Measurements from ENCODE around the gene GLI3.

GLI3 gene

DNA sequence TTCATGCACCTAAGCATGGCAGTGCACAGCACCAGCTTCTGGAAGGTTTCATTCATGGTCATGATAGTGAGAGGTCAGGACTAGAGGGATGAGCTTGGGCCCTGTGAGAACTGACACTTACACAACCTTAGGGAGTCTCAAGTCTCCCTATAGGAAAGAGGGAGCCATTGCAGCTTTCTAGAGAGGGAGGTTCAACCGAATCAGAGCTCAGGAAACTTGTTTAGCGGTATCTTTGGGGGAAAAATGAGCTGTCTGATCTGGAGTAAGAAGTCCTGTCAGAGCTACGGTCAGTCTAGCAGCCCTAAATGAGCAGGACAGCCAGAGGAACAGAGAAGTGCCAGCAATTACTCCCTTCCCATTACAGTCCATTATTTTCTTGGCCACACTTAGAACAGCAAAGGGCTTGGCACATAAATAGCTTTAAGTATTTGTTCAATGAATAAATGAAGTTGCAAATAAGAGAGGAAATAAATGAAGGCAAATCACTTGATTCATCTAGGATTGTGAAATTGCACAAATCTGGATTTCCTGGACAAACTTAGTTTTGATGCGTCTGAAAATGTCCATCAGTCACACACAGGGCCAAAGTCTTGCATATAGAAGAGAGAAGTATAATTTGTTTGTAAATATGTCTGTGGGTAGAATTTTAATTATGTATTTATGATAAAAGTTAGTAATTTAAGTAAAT, 262.0 kb downstream of the GLI3 start:
- Histone ChIP-seq H3K9me3 (replicated peaks in 1 of 11) (no peaks in the 10 kb centered on the region), H4K20me1 (no peaks in the 10 kb centered on the region), H3K4me1 (peaks cover 0 to 2% (median 0%) of the 10 kb centered on the region in 10 experiments; a peak in 3 of 20 replicates), H3K4me3 (no peak overlapping the region), H3K36me3 (peaks cover 0 to 59% (median 39%) of the 10 kb centered on the region in 11 experiments; a peak in 15 of 22 replicates), H3K4me2 (no peak overlapping the region), H3K27ac (no peak overlapping the region), H3K27me3 (no peaks in the 10 kb centered on the region), H3K9ac (no peak overlapping the region)
- TF ChIP-seq Cebpa-rat (IDR thresholded peaks at IDR 0.05): no peak

DNA sequence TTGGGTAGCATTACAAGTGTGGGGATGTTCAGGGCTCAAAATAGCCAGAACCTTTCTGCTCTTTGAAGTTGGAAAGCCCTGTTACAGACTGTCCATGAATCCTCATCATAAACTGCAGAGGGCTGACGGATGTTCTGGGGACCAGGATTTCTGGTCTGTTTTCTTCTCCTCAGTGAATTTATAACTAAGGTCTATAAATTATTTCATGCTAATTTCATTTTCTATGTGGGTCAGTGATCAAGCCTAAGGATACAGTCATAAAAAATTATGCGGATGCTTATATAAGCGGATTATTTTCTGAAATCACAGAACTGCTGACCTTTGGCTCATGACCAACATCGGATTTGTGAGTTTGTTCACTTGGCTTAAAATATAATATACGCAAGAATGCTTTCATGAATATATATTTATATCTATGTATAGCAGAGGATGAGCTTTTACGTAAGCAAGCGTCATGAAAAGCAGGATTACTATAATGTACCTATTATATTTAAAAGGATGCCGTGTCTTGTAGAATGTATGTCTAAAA, 263.7 kb downstream of the GLI3 start:
- Histone ChIP-seq H3K4me1 (no peaks in the 10 kb centered on the region), H3K4me3 (no peak overlapping the region), H3K9ac (no peak overlapping the region), H3K4me2 (no peak overlapping the region), H3K36me3 (peaks cover 0 to 59% (median 39%) of the 10 kb centered on the region in 11 experiments; a peak in 16 of 22 replicates), H3K27ac (no peak overlapping the region), H3K9me3 (replicated peaks in 1 of 11) (no peaks in the 10 kb centered on the region), H4K20me1 (no peaks in the 10 kb centered on the region), H3K27me3 (no peaks in the 10 kb centered on the region)
- TF ChIP-seq Cebpa-rat (IDR thresholded peaks at IDR 0.05): no peak

DNA sequence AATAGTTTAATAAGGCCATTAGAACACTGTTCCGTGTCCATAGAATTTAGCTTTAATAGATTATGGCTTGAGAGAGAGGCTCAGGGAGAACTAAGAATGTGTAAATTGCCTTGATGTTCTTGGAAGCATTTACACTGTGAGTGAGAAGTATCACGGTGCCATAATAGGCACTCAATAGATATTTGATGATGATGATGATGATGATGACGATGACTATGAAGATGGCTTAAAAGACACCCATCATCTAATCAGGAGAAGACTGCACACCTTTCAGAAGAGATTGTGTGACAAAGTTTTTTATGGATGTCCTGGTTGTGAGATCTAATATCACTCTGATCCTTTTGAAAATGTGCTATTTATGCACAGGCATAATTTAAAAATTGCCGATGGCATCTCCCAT, 264.2 kb downstream of the GLI3 start:
- Histone ChIP-seq H3K9me3 (replicated peaks in 1 of 11) (no peaks in the 10 kb centered on the region), H3K4me3 (no peak overlapping the region), H3K4me2 (no peak overlapping the region), H3K27ac (no peak overlapping the region), H3K36me3 (peaks cover 2 to 59% (median 40%) of the 10 kb centered on the region in 11 experiments; a peak in 17 of 22 replicates), H3K4me1 (no peaks in the 10 kb centered on the region), H3K27me3 (no peaks in the 10 kb centered on the region), H4K20me1 (no peaks in the 10 kb centered on the region), H3K9ac (no peak overlapping the region)
- no peak for TF ChIP-seq Cebpa-rat (IDR thresholded peaks at IDR 0.05)

DNA sequence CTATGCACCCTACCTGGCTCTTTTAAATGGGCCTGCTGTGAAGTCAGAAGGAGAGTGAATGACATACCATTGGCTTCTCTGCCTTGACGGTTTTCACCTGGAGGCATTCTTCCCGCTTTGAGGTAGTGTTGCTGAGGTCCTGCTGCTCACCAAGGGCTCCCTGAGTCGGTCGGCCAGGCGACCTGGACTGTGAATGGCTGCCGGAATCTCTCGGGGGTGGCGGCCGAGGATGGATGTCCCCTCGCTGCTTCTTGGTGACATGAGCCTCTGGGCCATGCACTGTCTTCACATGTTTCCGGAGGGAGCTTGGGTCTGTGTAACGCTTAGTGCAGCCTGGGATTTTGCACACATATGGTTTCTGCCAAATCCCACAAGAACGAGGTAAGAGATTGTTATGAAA, 264.7 kb downstream of the GLI3 start:
- no peak overlapping the region for H3K9ac ChIP-seq
- H3K36me3 ChIP-seq: peaks cover 7 to 59% (median 42%) of the 10 kb centered on the region in 11 experiments; a peak in 18 of 22 replicates
- H3K9me3 ChIP-seq (replicated peaks in 1 of 11): peaks cover 0 to under 1% (median 0%) of the 10 kb centered on the region in 11 experiments; a peak in 2 of 22 replicates
- no peaks in the 10 kb centered on the region for H4K20me1 ChIP-seq
- no peak overlapping the region for H3K4me2 ChIP-seq
- no peaks in the 10 kb centered on the region for H3K27me3 ChIP-seq
- H3K4me1 ChIP-seq: peaks cover 0 to 3% (median 0%) of the 10 kb centered on the region in 10 experiments; a peak in 2 of 20 replicates
- TF ChIP-seq Cebpa-rat (IDR thresholded peaks at IDR 0.05): no peak
- no peak overlapping the region for H3K4me3 ChIP-seq
- no peak overlapping the region for H3K27ac ChIP-seq

DNA sequence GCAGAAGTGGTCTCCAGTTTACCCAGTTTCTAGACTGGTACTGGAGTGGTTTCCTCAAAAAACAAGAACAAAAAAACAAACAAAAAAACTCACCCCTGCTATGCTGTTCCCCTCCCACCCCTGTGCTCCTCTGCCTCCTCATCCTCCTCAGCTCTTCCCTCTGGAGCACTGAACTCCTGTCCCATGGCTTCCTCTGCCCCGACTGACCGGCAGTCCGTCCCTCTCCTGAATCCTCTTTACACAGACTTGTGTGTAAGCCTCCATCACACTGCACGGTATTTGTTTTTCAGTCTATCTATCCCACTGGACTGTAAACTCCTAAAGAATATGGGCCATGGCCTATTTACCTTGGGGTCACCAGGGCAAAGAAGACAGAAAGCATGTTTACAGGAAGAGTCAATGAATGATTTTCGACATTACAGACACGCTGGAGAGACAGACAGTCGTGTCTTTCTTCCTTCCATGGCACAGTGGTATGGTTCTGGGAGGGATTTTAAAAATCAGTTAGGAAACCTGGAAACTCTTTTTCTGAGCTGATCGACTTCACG, 265.3 kb downstream of the GLI3 start:
- H3K4me3 ChIP-seq: no peak overlapping the region

DNA sequence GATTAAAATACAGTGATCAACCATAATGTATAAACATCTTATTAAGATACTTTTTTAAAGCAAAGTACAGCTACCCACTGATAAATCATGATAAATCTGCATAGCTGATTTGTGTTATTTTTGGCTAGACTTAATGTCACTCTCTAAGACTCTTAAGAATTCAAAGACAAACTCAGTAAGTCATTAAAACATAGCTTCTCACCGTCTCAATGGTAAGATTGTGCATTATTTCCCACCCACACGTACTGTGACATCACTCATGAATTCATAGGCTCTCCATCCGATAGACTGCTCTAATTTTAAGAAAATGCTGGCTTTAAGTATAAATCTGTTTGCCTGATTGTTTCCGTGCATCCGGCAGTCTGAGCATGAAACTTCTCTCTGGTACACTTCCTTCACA, 266.1 kb downstream of the GLI3 start:
- Histone ChIP-seq H4K20me1 (no peaks in the 10 kb centered on the region), H3K9ac (no peak overlapping the region), H3K27me3 (no peaks in the 10 kb centered on the region), H3K4me3 (no peak overlapping the region), H3K9me3 (replicated peaks in 1 of 11) (peaks cover 3 to 14% (median 8%) of the 10 kb centered on the region in 11 experiments; a peak in 17 of 22 replicates), H3K27ac (no peak overlapping the region), H3K4me1 (peaks cover 0 to 11% (median 0%) of the 10 kb centered on the region in 10 experiments; a peak in 5 of 20 replicates), H3K36me3 (peaks cover 18 to 66% (median 48%) of the 10 kb centered on the region in 11 experiments), H3K4me2 (no peak overlapping the region)
- no peak for TF ChIP-seq Cebpa-rat (IDR thresholded peaks at IDR 0.05)

More for the DNA sequence above, 265.3 kb downstream of the GLI3 start:
- Histone ChIP-seq H3K9ac (no peak overlapping the region), H3K36me3 (peaks cover 10 to 63% (median 47%) of the 10 kb centered on the region in 11 experiments; a peak in 21 of 22 replicates), H3K9me3 (replicated peaks in 1 of 11) (peaks cover 0 to 6% (median under 1%) of the 10 kb centered on the region in 11 experiments; a peak in 8 of 22 replicates), H3K4me2 (no peak overlapping the region), H4K20me1 (no peaks in the 10 kb centered on the region), H3K4me1 (peaks cover 0 to 9% (median 0%) of the 10 kb centered on the region in 10 experiments; a peak in 5 of 20 replicates), H3K27me3 (no peaks in the 10 kb centered on the region), H3K27ac (no peak overlapping the region)
- TF ChIP-seq Cebpa-rat (IDR thresholded peaks at IDR 0.05): no peak

DNA sequence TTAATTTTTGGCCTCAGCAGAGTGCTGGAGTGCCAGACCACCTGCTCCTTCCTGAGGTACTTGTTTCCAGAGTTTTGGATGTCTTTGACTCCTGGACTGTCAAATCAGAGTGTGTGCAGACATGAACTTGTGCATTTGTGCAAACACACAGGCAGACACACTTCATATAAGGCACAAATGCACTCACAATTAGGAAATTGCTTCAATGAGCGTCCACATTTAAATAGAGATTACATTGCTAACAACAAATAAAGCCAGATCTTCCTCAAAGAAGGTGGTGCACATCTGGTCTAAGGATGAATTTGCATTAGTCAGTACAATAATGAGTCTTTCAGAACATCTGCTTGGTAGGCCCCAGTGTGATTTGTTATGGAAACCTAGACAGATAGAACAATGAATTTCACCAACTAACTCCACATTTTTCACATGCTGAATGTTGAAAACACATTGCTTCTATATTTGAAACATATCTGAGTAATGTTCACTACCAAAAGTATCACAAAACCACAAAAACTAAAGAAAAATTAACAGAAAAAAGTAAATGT, 267.4 kb downstream of the GLI3 start:
- H3K27ac ChIP-seq: no peak overlapping the region
- H3K4me1 ChIP-seq: peaks cover 0 to 11% (median 0%) of the 10 kb centered on the region in 10 experiments; a peak in 5 of 20 replicates
- no peak overlapping the region for H3K9ac ChIP-seq
- H3K4me2 ChIP-seq: no peak overlapping the region
- TF ChIP-seq Cebpa-rat (IDR thresholded peaks at IDR 0.05): no peak
- H3K36me3 ChIP-seq: peaks cover 30 to 75% (median 59%) of the 10 kb centered on the region in 11 experiments
- H3K27me3 ChIP-seq: no peaks in the 10 kb centered on the region
- no peak overlapping the region for H3K4me3 ChIP-seq
- H4K20me1 ChIP-seq: no peaks in the 10 kb centered on the region
- H3K9me3 ChIP-seq (replicated peaks in 1 of 11): peaks cover 6 to 23% (median 15%) of the 10 kb centered on the region in 11 experiments; a peak in 17 of 22 replicates

DNA sequence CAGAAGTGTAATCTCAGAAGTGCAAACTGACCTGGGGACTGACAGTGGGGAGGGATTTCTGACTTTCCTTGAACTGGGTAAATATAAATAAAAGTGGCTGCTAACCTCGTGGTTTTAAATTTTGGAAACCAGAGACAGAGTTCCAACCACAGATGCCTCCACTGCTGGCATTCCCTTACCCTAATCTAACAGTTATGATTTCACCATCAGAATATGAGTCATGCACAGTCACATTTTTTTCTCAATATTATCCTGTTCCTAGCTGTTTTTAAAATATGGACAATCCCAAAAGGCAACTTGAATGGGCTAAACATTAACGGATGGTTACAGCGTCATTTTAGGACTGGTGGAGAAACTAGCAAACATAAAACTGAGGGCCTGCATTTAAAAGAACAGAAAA, 269.9 kb downstream of the GLI3 start:
- Histone ChIP-seq H3K36me3 (peaks cover 34 to 65% (median 55%) of the 10 kb centered on the region in 11 experiments), H3K9me3 (replicated peaks in 1 of 11) (peaks cover 6 to 23% (median 15%) of the 10 kb centered on the region in 11 experiments; a peak in 17 of 22 replicates), H3K4me1 (peaks cover 0 to 11% (median 0%) of the 10 kb centered on the region in 10 experiments; a peak in 5 of 20 replicates), H3K9ac (no peak overlapping the region), H3K27me3 (no peaks in the 10 kb centered on the region), H3K4me3 (no peak overlapping the region), H3K27ac (no peak overlapping the region), H4K20me1 (no peaks in the 10 kb centered on the region), H3K4me2 (peak overlapping the region in 4 of 11 experiments; percentile 13 to 33 (median 25); a peak in 4 of 22 replicates)
- TF ChIP-seq Cebpa-rat (IDR thresholded peaks at IDR 0.05): no peak

DNA sequence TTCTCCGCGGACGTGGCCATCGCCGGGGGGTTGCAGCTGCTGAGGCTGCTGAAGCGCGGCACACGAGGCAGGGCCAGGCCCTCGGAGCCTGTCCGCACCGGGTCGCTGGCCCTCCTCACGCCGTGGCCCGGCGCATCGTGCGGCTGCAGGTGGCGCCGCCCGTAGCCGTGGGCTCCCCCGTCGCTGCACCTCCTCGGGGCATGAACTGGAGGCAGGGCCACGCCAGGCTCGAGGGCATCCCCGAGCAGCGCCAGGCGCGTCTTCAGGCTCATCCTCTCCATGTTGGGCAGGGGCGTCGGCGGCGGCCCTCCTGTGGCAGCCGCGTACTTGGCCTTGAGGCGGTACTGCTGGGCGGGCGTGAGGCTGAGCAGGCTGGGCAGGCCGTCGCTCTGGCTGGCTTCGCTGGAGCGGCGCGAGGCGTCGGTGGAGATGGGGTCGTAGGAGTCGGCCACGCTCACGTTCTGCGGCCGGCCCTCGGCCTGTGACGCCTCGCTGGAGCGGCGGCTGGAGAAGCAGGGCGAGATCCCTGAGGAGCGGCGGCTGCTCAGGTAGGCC, 271.0 kb downstream of the GLI3 start:
- no peak overlapping the region for H3K4me2 ChIP-seq
- H3K27ac ChIP-seq: no peak overlapping the region
- H3K9me3 ChIP-seq (replicated peaks in 1 of 11): peaks cover 6 to 23% (median 15%) of the 10 kb centered on the region in 11 experiments; a peak in 17 of 22 replicates
- H3K4me1 ChIP-seq: peaks cover 0 to 11% (median 0%) of the 10 kb centered on the region in 10 experiments; a peak in 5 of 20 replicates
- H3K36me3 ChIP-seq: peaks cover 30 to 57% (median 49%) of the 10 kb centered on the region in 11 experiments
- H3K9ac ChIP-seq: no peak overlapping the region
- no peak for TF ChIP-seq Cebpa-rat (IDR thresholded peaks at IDR 0.05)
- H3K4me3 ChIP-seq: no peak overlapping the region
- no peaks in the 10 kb centered on the region for H4K20me1 ChIP-seq
- no peaks in the 10 kb centered on the region for H3K27me3 ChIP-seq

Measured in BLaER1 treated with 17β-estradiol and CSF1 and Interleukin-3, amounts not matched to agents 10 nM and 100 nM (cell line).